ENCODE measurements around the gene HEATR5A.

DNA sequence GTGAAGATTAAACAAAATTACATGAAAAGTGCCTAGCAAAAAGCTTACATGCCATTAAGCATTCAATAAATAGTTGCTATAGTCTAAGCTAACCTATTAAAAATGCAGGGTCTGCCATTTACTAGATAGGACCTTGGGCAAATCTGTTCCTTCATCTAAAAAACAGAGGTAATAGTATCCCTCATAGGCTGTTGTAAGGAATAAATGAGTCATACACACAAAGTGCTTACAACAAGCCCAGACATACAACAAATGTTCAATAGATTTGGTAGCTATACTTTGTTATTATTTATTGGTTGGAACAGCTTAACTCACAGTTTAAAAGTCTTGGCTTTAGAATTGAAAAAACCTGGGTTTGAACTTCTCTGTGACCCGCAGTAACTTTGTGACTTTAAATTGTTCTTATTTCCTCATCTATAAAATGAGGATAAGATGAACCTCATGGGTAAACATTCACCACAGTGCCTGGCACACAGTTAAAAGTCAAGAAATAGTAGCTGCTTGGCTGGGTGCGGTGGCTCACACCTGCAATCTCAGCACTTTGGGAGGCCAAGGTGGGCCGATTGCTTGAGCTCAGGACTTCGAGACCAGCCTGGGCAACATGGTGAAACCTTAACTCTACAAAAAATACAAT lies 24.7 kb downstream of the HEATR5A start:
- TF ChIP-seq POLR2AphosphoS5 (IDR thresholded peaks at IDR 0.05; ENCODE audit: low read depth, low read length): no peak
- no peak for TF ChIP-seq POLR2A (IDR thresholded peaks at IDR 0.05; ENCODE audit: low read depth, low read length)
